Activated CD8-positive, alpha-beta memory T cell treated with anti-CD3 and anti-CD28 coated beads, Interleukin-2, amount 50 U/mL, for 4 hours (primary cell): ENCODE results near the gene MVB12B.

Experiments
- DNase-seq: peaks from one replicate; pipeline ENCODE4 v3.0.0-alpha.2; 2020

The MVB12B gene

GRCh38 chr9:126331964-126332748 lies 5.5 kb downstream of the MVB12B start:
- no peak for DNase-seq

GRCh38 chr9:126334721-126335621 lies 8.3 kb downstream of the MVB12B start:
- DNase-seq, result no peak

- DNase-seq, result no peak
Measured at GRCh38 chr9:126335837-126336735, 9.5 kb downstream of the MVB12B start.

- no peak for DNase-seq
Measured at GRCh38 chr9:126336736-126337325, 10.2 kb downstream of the MVB12B start.

GRCh38 chr9:126337729-126338372 lies 11.2 kb downstream of the MVB12B start:
- no peak for DNase-seq

- DNase-seq, result no peak
Measured at GRCh38 chr9:126338945-126339344, 12.3 kb downstream of the MVB12B start.

GRCh38 chr9:126341426-126341825 lies 14.8 kb downstream of the MVB12B start:
- DNase-seq, result no peak

GRCh38 chr9:126341902-126342301 lies 15.3 kb downstream of the MVB12B start:
- no peak for DNase-seq

- DNase-seq, result no peak
Measured at GRCh38 chr9:126342621-126343031, 16.0 kb downstream of the MVB12B start.

GRCh38 chr9:126343271-126343700 lies 16.7 kb downstream of the MVB12B start:
- DNase-seq, result no peak

GRCh38 chr9:126346031-126346430 lies 19.4 kb downstream of the MVB12B start:
- no peak for DNase-seq

- DNase-seq, result no peak
Measured at GRCh38 chr9:126347093-126347492, 20.5 kb downstream of the MVB12B start.

GRCh38 chr9:126347911-126348760 lies 21.5 kb downstream of the MVB12B start:
- DNase-seq, result no peak

GRCh38 chr9:126348911-126349550 lies 22.4 kb downstream of the MVB12B start:
- no peak for DNase-seq

- no peak for DNase-seq
Measured at GRCh38 chr9:126354887-126355770, 28.5 kb downstream of the MVB12B start.

- no peak for DNase-seq
Measured at GRCh38 chr9:126357074-126357473, 30.4 kb downstream of the MVB12B start.

- DNase-seq, result no peak
Measured at GRCh38 chr9:126360073-126360472, 33.4 kb downstream of the MVB12B start.

- DNase-seq, result no peak
Measured at GRCh38 chr9:126361810-126362238, 35.2 kb downstream of the MVB12B start.

GRCh38 chr9:126363250-126363649 lies 36.6 kb downstream of the MVB12B start:
- no peak for DNase-seq
